ENCODE results near the gene NAALAD2.
"Not testable (repeated sequence)": the region's sequence is repeated elsewhere in the genome, so short reads cannot be mapped to it uniquely, and the experiment has no call there.

Gene NAALAD2

DNA sequence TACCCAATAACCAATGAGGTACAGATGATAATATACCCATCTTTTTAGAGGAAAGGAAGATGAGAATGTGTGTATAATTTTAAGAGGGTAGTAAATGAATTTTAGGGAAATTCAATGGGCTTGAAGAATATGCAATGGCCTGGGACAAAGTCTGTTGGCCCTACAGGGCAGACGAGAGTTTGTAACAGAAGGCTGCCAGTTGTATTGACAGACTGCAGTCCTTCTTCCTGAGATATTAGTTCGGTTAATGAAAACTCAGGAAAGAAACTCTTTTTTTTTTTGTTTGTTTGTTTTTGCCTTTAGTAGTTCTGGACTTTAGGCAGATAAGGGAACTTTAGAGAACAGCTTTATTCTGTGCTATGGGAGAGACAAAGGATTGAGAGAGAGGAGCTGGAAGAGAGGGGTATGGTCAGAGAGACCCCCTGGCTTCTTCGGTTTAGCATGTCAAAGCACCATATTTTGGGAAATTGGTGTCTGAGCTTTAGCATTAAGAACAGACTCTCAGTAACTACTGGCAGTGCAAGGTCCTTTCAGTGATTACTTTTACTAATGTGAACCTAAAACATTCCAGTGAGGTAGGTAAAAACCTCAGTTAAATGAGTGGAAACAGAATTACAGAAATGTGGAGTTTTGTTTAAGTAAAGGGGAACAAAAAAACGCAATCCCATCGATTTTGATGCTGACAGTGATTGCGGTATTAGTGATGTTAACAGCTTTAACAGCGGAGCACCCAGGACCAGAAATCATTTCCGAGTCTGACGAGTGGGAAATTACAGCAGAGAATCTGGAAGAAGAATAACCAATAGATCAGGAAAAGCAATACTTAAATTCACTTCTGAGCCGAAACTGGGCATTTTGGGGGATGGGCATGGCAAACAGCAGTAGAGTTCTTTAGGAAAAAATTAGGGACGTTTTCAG is 644 bp upstream of the NAALAD2 start:
- H3K4me1 ChIP-seq (ENCODE audit: control insufficient read depth in 2 of 2, insufficient read depth in 2 of 2, low read length in 2 of 2): no peaks in the 10 kb centered on the region
- H3K27me3 ChIP-seq (ENCODE audit: control insufficient read depth in 2 of 2, insufficient read depth in 2 of 2, low read length in 2 of 2): peaks cover 0 to 2% of the 10 kb centered on the region in 2 donors
- no peak overlapping the region for H3K27ac ChIP-seq (ENCODE audit: low read depth in 2 of 2, low read length in 2 of 2)
- peak overlapping the region; percentile 57 to 69 for H3K4me3 ChIP-seq (ENCODE audit: low read length in 2 of 2)
- no peaks in the 10 kb centered on the region for H3K9me3 ChIP-seq (ENCODE audit: control insufficient read depth in 2 of 2, low read length in 2 of 2)
- no peak overlapping the region for H3K9ac ChIP-seq (ENCODE audit: low read depth in 1 of 2, low read length in 2 of 2)
- no peaks in the 10 kb centered on the region for H3K36me3 ChIP-seq (ENCODE audit: control insufficient read depth in 2 of 2, insufficient read depth in 2 of 2, low read length in 2 of 2)

GRCh38 chr11:90135016-90135415 is 553 bp downstream of the NAALAD2 start:
- no peak overlapping the region for H3K9ac ChIP-seq (ENCODE audit: low read depth in 1 of 2, low read length in 2 of 2)
- no peaks in the 10 kb centered on the region for H3K4me1 ChIP-seq (ENCODE audit: control insufficient read depth in 2 of 2, insufficient read depth in 2 of 2, low read length in 2 of 2)
- H3K27ac ChIP-seq (ENCODE audit: low read depth in 2 of 2, low read length in 2 of 2): no peak overlapping the region
- H3K27me3 ChIP-seq (ENCODE audit: control insufficient read depth in 2 of 2, insufficient read depth in 2 of 2, low read length in 2 of 2): peaks cover 0 to 3% of the 10 kb centered on the region in 2 donors
- no peaks in the 10 kb centered on the region for H3K9me3 ChIP-seq (ENCODE audit: control insufficient read depth in 2 of 2, low read length in 2 of 2)
- H3K36me3 ChIP-seq (ENCODE audit: control insufficient read depth in 2 of 2, insufficient read depth in 2 of 2, low read length in 2 of 2): no peaks in the 10 kb centered on the region
- H3K4me3 ChIP-seq (ENCODE audit: low read length in 2 of 2): peak overlapping the region; percentile 43 to 69

DNA sequence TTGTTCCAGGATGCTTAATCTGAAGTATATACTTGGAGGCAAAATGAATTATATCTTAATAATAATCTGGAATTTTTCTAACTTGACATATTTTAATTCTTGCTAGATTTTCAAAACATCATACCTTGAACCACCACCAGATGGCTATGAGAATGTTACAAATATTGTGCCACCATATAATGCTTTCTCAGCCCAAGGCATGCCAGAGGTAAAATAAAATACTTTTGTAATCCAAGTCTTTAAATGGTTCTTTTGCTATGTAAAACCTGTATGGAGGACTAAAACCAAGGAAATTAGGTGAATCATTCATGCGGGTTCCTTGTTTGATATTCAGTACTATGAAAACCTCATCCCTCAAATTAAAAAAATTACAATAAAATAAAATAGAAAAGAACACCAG is 14.4 kb downstream of the NAALAD2 start:
- Histone ChIP-seq H3K27ac (ENCODE audit: low read depth in 2 of 2, low read length in 2 of 2) (no peak overlapping the region), H3K36me3 (ENCODE audit: control insufficient read depth in 2 of 2, insufficient read depth in 2 of 2, low read length in 2 of 2) (no peaks in the 10 kb centered on the region), H3K4me3 (ENCODE audit: low read length in 2 of 2) (no peak overlapping the region), H3K27me3 (ENCODE audit: control insufficient read depth in 2 of 2, insufficient read depth in 2 of 2, low read length in 2 of 2) (no peaks in the 10 kb centered on the region), H3K4me1 (ENCODE audit: control insufficient read depth in 2 of 2, insufficient read depth in 2 of 2, low read length in 2 of 2) (no peaks in the 10 kb centered on the region), H3K9me3 (ENCODE audit: control insufficient read depth in 2 of 2, low read length in 2 of 2) (no peaks in the 10 kb centered on the region), H3K9ac (ENCODE audit: low read depth in 1 of 2, low read length in 2 of 2) (no peak overlapping the region)

GRCh38 chr11:90166982-90167573 is 32.6 kb downstream of the NAALAD2 start:
- H3K4me3 ChIP-seq (ENCODE audit: low read length in 2 of 2); H3K4me1 ChIP-seq (ENCODE audit: control insufficient read depth in 2 of 2, insufficient read depth in 2 of 2, low read length in 2 of 2); H3K9me3 ChIP-seq (ENCODE audit: control insufficient read depth in 2 of 2, low read length in 2 of 2); H3K27ac ChIP-seq (ENCODE audit: low read depth in 2 of 2, low read length in 2 of 2); H3K27me3 ChIP-seq (ENCODE audit: control insufficient read depth in 2 of 2, insufficient read depth in 2 of 2, low read length in 2 of 2); H3K36me3 ChIP-seq (ENCODE audit: control insufficient read depth in 2 of 2, insufficient read depth in 2 of 2, low read length in 2 of 2); H3K9ac ChIP-seq (ENCODE audit: low read depth in 1 of 2, low read length in 2 of 2): not testable (repeated sequence)

DNA sequence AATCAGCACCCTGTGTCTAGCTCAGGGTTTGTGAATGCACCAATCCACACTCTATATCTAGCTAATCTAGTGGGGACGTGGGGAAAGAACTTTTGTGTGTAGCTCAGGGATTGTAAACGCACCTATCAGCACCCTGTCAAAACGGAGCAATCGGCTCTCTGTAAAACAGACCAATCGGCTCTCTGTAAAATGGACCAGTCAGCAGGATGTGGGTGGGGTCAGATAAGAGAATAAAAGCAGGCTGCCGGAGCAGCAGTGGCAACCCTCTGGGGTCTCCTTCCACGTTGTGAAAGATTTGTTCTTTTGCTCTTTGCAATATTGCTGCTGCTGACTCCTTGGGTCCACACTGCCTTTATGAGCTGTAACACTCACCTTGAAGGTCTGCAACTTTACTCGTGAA is 33.2 kb downstream of the NAALAD2 start:
- not testable (repeated sequence) for H3K27ac ChIP-seq (ENCODE audit: low read depth in 2 of 2, low read length in 2 of 2); H3K4me1 ChIP-seq (ENCODE audit: control insufficient read depth in 2 of 2, insufficient read depth in 2 of 2, low read length in 2 of 2); H3K9me3 ChIP-seq (ENCODE audit: control insufficient read depth in 2 of 2, low read length in 2 of 2); H3K36me3 ChIP-seq (ENCODE audit: control insufficient read depth in 2 of 2, insufficient read depth in 2 of 2, low read length in 2 of 2); H3K9ac ChIP-seq (ENCODE audit: low read depth in 1 of 2, low read length in 2 of 2); H3K27me3 ChIP-seq (ENCODE audit: control insufficient read depth in 2 of 2, insufficient read depth in 2 of 2, low read length in 2 of 2); H3K4me3 ChIP-seq (ENCODE audit: low read length in 2 of 2)

DNA sequence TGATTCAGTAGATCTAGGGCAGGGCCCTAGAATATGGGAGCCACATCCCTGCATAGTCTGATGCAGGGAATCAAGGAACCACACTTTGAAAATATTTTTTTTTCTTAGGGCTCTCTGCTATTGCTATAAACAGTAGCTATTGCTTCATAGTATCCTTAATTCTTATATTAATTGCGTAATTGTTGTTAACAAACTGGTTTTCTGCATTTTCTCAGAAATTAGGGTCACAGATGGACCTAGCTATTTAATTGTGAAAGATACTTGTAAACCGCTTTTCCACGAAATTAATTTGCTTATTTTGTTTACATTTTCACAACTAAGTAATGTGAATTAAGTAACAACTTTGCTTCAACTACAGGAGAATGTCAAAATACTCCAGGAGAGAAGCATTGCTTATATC is 34.1 kb downstream of the NAALAD2 start:
- H3K27ac ChIP-seq (ENCODE audit: low read depth in 2 of 2, low read length in 2 of 2): no peak overlapping the region
- no peak overlapping the region for H3K9ac ChIP-seq (ENCODE audit: low read depth in 1 of 2, low read length in 2 of 2)
- H3K9me3 ChIP-seq (ENCODE audit: control insufficient read depth in 2 of 2, low read length in 2 of 2): no peaks in the 10 kb centered on the region
- no peak overlapping the region for H3K4me3 ChIP-seq (ENCODE audit: low read length in 2 of 2)
- H3K36me3 ChIP-seq (ENCODE audit: control insufficient read depth in 2 of 2, insufficient read depth in 2 of 2, low read length in 2 of 2): no peaks in the 10 kb centered on the region
- no peaks in the 10 kb centered on the region for H3K4me1 ChIP-seq (ENCODE audit: control insufficient read depth in 2 of 2, insufficient read depth in 2 of 2, low read length in 2 of 2)
- H3K27me3 ChIP-seq (ENCODE audit: control insufficient read depth in 2 of 2, insufficient read depth in 2 of 2, low read length in 2 of 2): no peaks in the 10 kb centered on the region

- Histone ChIP-seq H3K27me3 (ENCODE audit: control insufficient read depth in 2 of 2, insufficient read depth in 2 of 2, low read length in 2 of 2) (no peaks in the 10 kb centered on the region), H3K9ac (ENCODE audit: low read depth in 1 of 2, low read length in 2 of 2) (no peak overlapping the region), H3K27ac (ENCODE audit: low read depth in 2 of 2, low read length in 2 of 2) (no peak overlapping the region), H3K4me3 (ENCODE audit: low read length in 2 of 2) (no peak overlapping the region), H3K36me3 (ENCODE audit: control insufficient read depth in 2 of 2, insufficient read depth in 2 of 2, low read length in 2 of 2) (no peaks in the 10 kb centered on the region), H3K4me1 (ENCODE audit: control insufficient read depth in 2 of 2, insufficient read depth in 2 of 2, low read length in 2 of 2) (no peaks in the 10 kb centered on the region), H3K9me3 (ENCODE audit: control insufficient read depth in 2 of 2, low read length in 2 of 2) (no peaks in the 10 kb centered on the region)
Measured at GRCh38 chr11:90171359-90171758, 36.9 kb downstream of the NAALAD2 start.

DNA sequence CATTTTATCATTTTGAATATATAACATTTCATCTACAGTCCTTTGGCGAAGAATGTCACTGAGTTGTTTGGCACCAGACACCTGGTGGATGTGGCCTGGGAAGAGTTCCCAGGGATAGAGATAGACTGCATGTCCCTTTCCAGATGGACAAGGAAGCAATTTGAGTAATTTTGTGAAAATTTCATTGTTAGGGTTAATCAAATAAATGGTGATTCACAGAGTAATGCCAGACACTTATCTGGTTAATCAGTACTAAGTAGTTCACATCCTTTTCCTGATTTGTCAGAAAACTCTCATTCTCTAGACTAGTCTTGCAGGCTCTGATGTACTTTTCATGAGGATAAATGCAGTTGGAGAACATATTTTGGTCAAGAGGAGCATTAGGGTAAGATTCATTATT is 41.6 kb downstream of the NAALAD2 start:
- Histone ChIP-seq H3K4me1 (ENCODE audit: control insufficient read depth in 2 of 2, insufficient read depth in 2 of 2, low read length in 2 of 2) (no peaks in the 10 kb centered on the region), H3K36me3 (ENCODE audit: control insufficient read depth in 2 of 2, insufficient read depth in 2 of 2, low read length in 2 of 2) (no peaks in the 10 kb centered on the region), H3K27me3 (ENCODE audit: control insufficient read depth in 2 of 2, insufficient read depth in 2 of 2, low read length in 2 of 2) (no peaks in the 10 kb centered on the region), H3K4me3 (ENCODE audit: low read length in 2 of 2) (no peak overlapping the region), H3K9me3 (ENCODE audit: control insufficient read depth in 2 of 2, low read length in 2 of 2) (no peaks in the 10 kb centered on the region), H3K27ac (ENCODE audit: low read depth in 2 of 2, low read length in 2 of 2) (no peak overlapping the region), H3K9ac (ENCODE audit: low read depth in 1 of 2, low read length in 2 of 2) (no peak overlapping the region)

DNA sequence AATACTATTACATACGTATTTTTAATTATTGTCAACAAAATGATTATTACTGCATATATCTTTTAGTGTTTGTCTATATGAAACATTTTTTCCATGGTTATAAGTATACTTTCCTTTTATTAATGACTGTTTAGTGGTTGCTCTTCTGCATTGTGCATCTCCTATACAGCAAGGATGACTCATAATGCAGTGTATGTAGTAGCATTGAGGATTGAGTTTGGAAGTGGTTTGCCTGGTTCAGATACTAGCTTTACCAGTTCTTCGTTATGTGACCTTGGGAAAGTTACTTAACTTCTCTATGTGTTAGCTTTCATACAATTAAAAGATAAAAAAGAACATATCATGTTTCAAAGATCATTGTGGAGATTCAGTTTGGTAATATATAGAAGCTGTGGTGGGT is 44.3 kb downstream of the NAALAD2 start:
- Histone ChIP-seq H3K9me3 (ENCODE audit: control insufficient read depth in 2 of 2, low read length in 2 of 2) (no peaks in the 10 kb centered on the region), H3K4me1 (ENCODE audit: control insufficient read depth in 2 of 2, insufficient read depth in 2 of 2, low read length in 2 of 2) (no peaks in the 10 kb centered on the region), H3K4me3 (ENCODE audit: low read length in 2 of 2) (no peak overlapping the region), H3K36me3 (ENCODE audit: control insufficient read depth in 2 of 2, insufficient read depth in 2 of 2, low read length in 2 of 2) (no peaks in the 10 kb centered on the region), H3K9ac (ENCODE audit: low read depth in 1 of 2, low read length in 2 of 2) (no peak overlapping the region), H3K27me3 (ENCODE audit: control insufficient read depth in 2 of 2, insufficient read depth in 2 of 2, low read length in 2 of 2) (no peaks in the 10 kb centered on the region), H3K27ac (ENCODE audit: low read depth in 2 of 2, low read length in 2 of 2) (no peak overlapping the region)

- Histone ChIP-seq H3K4me3 (ENCODE audit: low read length in 2 of 2) (no peak overlapping the region), H3K27ac (ENCODE audit: low read depth in 2 of 2, low read length in 2 of 2) (no peak overlapping the region), H3K9me3 (ENCODE audit: control insufficient read depth in 2 of 2, low read length in 2 of 2) (no peaks in the 10 kb centered on the region), H3K4me1 (ENCODE audit: control insufficient read depth in 2 of 2, insufficient read depth in 2 of 2, low read length in 2 of 2) (no peaks in the 10 kb centered on the region), H3K36me3 (ENCODE audit: control insufficient read depth in 2 of 2, insufficient read depth in 2 of 2, low read length in 2 of 2) (no peaks in the 10 kb centered on the region), H3K9ac (ENCODE audit: low read depth in 1 of 2, low read length in 2 of 2) (no peak overlapping the region), H3K27me3 (ENCODE audit: control insufficient read depth in 2 of 2, insufficient read depth in 2 of 2, low read length in 2 of 2) (no peaks in the 10 kb centered on the region)
Measured at GRCh38 chr11:90179923-90180322, 45.5 kb downstream of the NAALAD2 start.
